HUES48 (cell line): ENCODE results near the gene SLC24A3.

Experiments
- H3K27ac ChIP-seq: one replicate; pipeline ENCODE4 v1.7.0; 2013; ENCODE audit warnings: low read depth, low read length, inconsistent platforms
- H3K27me3 ChIP-seq: 2 replicates; pipeline ENCODE4 v1.6.1; 2013; ENCODE audit warnings: mild to moderate bottlenecking, low read length; ENCODE audit not compliant: control insufficient read depth, insufficient read depth
- H3K36me3 ChIP-seq: 2 replicates; pipeline ENCODE4 v1.6.1; 2013; ENCODE audit warnings: low read length; ENCODE audit not compliant: control insufficient read depth, insufficient read depth
- H3K4me1 ChIP-seq: 2 replicates; pipeline ENCODE4 v1.6.1; 2013; ENCODE audit warnings: mild to moderate bottlenecking, low read length; ENCODE audit not compliant: control insufficient read depth, insufficient read depth
- H3K4me3 ChIP-seq: 2 replicates; pipeline ENCODE4 v1.5.1; 2013; ENCODE audit warnings: mild to moderate bottlenecking, low read depth, low read length
- H3K9ac ChIP-seq: 2 replicates; pipeline ENCODE4 v1.6.1; 2013; ENCODE audit warnings: mild to moderate bottlenecking, low read depth, low read length, moderate library complexity
- H3K9me3 ChIP-seq: 2 replicates; pipeline ENCODE4 v1.6.1; 2013; ENCODE audit warnings: low read length; ENCODE audit not compliant: control insufficient read depth, insufficient read depth

The SLC24A3 gene

GRCh38 chr20:19504251-19504650 is 291.8 kb downstream of the SLC24A3 start:
- Histone ChIP-seq H3K9ac (no peak overlapping the region), H3K36me3 (no peaks in the 10 kb centered on the region), H3K4me3 (no peak overlapping the region), H3K4me1 (no peaks in the 10 kb centered on the region), H3K9me3 (no peaks in the 10 kb centered on the region), H3K27ac (no peak overlapping the region), H3K27me3 (no peaks in the 10 kb centered on the region)

- H3K4me3 ChIP-seq: no peak overlapping the region
- H3K9me3 ChIP-seq: no peaks in the 10 kb centered on the region
- H3K4me1 ChIP-seq: no peaks in the 10 kb centered on the region
- no peaks in the 10 kb centered on the region for H3K36me3 ChIP-seq
- H3K27me3 ChIP-seq: no peaks in the 10 kb centered on the region
- no peak overlapping the region for H3K27ac ChIP-seq
- no peak overlapping the region for H3K9ac ChIP-seq
Measured at GRCh38 chr20:19506021-19506420, 293.6 kb downstream of the SLC24A3 start.

- Histone ChIP-seq H3K9me3 (no peaks in the 10 kb centered on the region), H3K27me3 (no peaks in the 10 kb centered on the region), H3K36me3 (no peaks in the 10 kb centered on the region), H3K27ac (no peak overlapping the region), H3K4me1 (no peaks in the 10 kb centered on the region), H3K9ac (no peak overlapping the region), H3K4me3 (no peak overlapping the region)
Measured at GRCh38 chr20:19508449-19508848, 296.0 kb downstream of the SLC24A3 start.

- no peaks in the 10 kb centered on the region for H3K27me3 ChIP-seq
- no peaks in the 10 kb centered on the region for H3K4me1 ChIP-seq
- no peak overlapping the region for H3K9ac ChIP-seq
- no peak overlapping the region for H3K27ac ChIP-seq
- H3K36me3 ChIP-seq: no peaks in the 10 kb centered on the region
- peaks cover 9% of the 10 kb centered on the region; the same call in 1 of the 2 replicates for H3K9me3 ChIP-seq
- no peak overlapping the region for H3K4me3 ChIP-seq
Measured at GRCh38 chr20:19510611-19511010, 298.2 kb downstream of the SLC24A3 start.

GRCh38 chr20:19511931-19512330 is 299.5 kb downstream of the SLC24A3 start:
- Histone ChIP-seq H3K9ac (no peak overlapping the region), H3K27me3 (no peaks in the 10 kb centered on the region), H3K4me1 (no peaks in the 10 kb centered on the region), H3K9me3 (peaks cover 12% of the 10 kb centered on the region), H3K36me3 (no peaks in the 10 kb centered on the region), H3K4me3 (no peak overlapping the region), H3K27ac (no peak overlapping the region)

- Histone ChIP-seq H3K27ac (no peak overlapping the region), H3K36me3 (no peaks in the 10 kb centered on the region), H3K4me3 (no peak overlapping the region), H3K27me3 (no peaks in the 10 kb centered on the region), H3K9me3 (peaks cover 12% of the 10 kb centered on the region), H3K4me1 (no peaks in the 10 kb centered on the region), H3K9ac (no peak overlapping the region)
Measured at GRCh38 chr20:19512886-19513677, 300.6 kb downstream of the SLC24A3 start.

GRCh38 chr20:19515074-19515473 is 302.6 kb downstream of the SLC24A3 start:
- H3K4me1 ChIP-seq: no peaks in the 10 kb centered on the region
- peaks cover 12% of the 10 kb centered on the region for H3K9me3 ChIP-seq
- H3K4me3 ChIP-seq: no peak overlapping the region
- H3K27ac ChIP-seq: no peak overlapping the region
- H3K27me3 ChIP-seq: no peaks in the 10 kb centered on the region
- no peaks in the 10 kb centered on the region for H3K36me3 ChIP-seq
- H3K9ac ChIP-seq: no peak overlapping the region

- peaks cover 6% of the 10 kb centered on the region for H3K9me3 ChIP-seq
- no peak overlapping the region for H3K9ac ChIP-seq
- no peaks in the 10 kb centered on the region for H3K27me3 ChIP-seq
- H3K36me3 ChIP-seq: no peaks in the 10 kb centered on the region
- no peak overlapping the region for H3K27ac ChIP-seq
- no peak overlapping the region for H3K4me3 ChIP-seq
- H3K4me1 ChIP-seq: no peaks in the 10 kb centered on the region
Measured at GRCh38 chr20:19519466-19519865, 307.0 kb downstream of the SLC24A3 start.

- peaks cover 3% of the 10 kb centered on the region; the same call in 1 of the 2 replicates for H3K9me3 ChIP-seq
- H3K9ac ChIP-seq: no peak overlapping the region
- no peaks in the 10 kb centered on the region for H3K27me3 ChIP-seq
- no peaks in the 10 kb centered on the region for H3K36me3 ChIP-seq
- no peak overlapping the region for H3K27ac ChIP-seq
- no peak overlapping the region for H3K4me3 ChIP-seq
- H3K4me1 ChIP-seq: no peaks in the 10 kb centered on the region
Measured at GRCh38 chr20:19520261-19520660, 307.8 kb downstream of the SLC24A3 start.

- Histone ChIP-seq H3K4me1 (no peaks in the 10 kb centered on the region), H3K4me3 (no peak overlapping the region), H3K27ac (no peak overlapping the region), H3K9ac (no peak overlapping the region), H3K9me3 (no peaks in the 10 kb centered on the region), H3K27me3 (no peaks in the 10 kb centered on the region), H3K36me3 (no peaks in the 10 kb centered on the region)
Measured at GRCh38 chr20:19522071-19522801, 309.8 kb downstream of the SLC24A3 start.

- Histone ChIP-seq H3K9ac (no peak overlapping the region), H3K27me3 (no peaks in the 10 kb centered on the region), H3K36me3 (no peaks in the 10 kb centered on the region), H3K27ac (no peak overlapping the region), H3K4me1 (no peaks in the 10 kb centered on the region), H3K9me3 (no peaks in the 10 kb centered on the region), H3K4me3 (no peak overlapping the region)
Measured at GRCh38 chr20:19522836-19523590, 310.6 kb downstream of the SLC24A3 start.
